HCT116 (cell line): ENCODE data around the gene WBP1L. TPM values are rescaled to one million over a fixed set of nuclear protein-coding genes. Genes with fewer than 3 reads are reported as not detected.

Experiments
- ATAC-seq: fragments of 200-7000 bp; cut with Tn5 transposase; 2 replicates; pipeline ENCODE4 v1.9.1; 2020; ENCODE audit warnings: mild to moderate bottlenecking, moderate library complexity
- BruUV-seq: library from RNA; stranded (reverse); fragments of 400-500 nt; replicated peaks from 2 replicates; lab custom pipeline; 2021; lab: Mats Ljungman, UMichigan
- CTCF ChIA-PET: fragments of 300-600 bp; sonication (Branson Sonifier 250); formaldehyde crosslinking; loops from one replicate; lab custom pipeline; 2021; ENCODE audit warnings: antibody characterized with exemption; lab: Charles Lee
- POLR2A ChIA-PET: fragments of 300-600, 350-600 bp; sonication (Branson Sonifier 250); formaldehyde crosslinking; loops from one replicate; lab custom pipeline; 2021; ENCODE audit warnings: antibody characterized with exemption; lab: Charles Lee
- RAD21 ChIA-PET, 2 experiments: fragments of 300-600 bp; sonication (Branson Sonifier 250); formaldehyde crosslinking; loops; one replicate each; lab custom pipeline; 2023; ENCODE audit warnings: low total read pairs in 2 of 2; ENCODE audit not compliant: uncharacterized antibody in 2 of 2, unreplicated experiment in 2 of 2, low non-redundant PET in 1 of 2; lab: Charles Lee
- DNase-seq: peaks from one replicate; pipeline ENCODE4 v3.0.0-alpha.2; 2010; ENCODE audit warnings: low read depth, low spot score
- H2AFZ ChIP-seq: fragments of 200-600 bp; shearing (Covaris generic), sonication (generic); 2 replicates; pipeline ENCODE4 v1.6.1; 2017; ENCODE audit warnings: low read depth, mixed run types, mixed read lengths, antibody characterized with exemption, low read length; ENCODE audit not compliant: poor library complexity, severe bottlenecking
- H3K27ac ChIP-seq: 2 replicates; pipeline ENCODE4 v1.5.1; 2012; ENCODE audit warnings: low read depth, low read length
- H3K27me3 ChIP-seq: fragments of 200-600 bp; sonication (generic); 2 replicates; pipeline ENCODE4 v1.6.1; 2016; ENCODE audit warnings: mixed run types, low read length, mixed read lengths; ENCODE audit not compliant: insufficient read depth
- H3K36me3 ChIP-seq, 2 experiments: fragments of 200-500 bp in 1 of 2; fragments of 200-600 bp in 1 of 2; sonication (Bioruptor generic) in 1 of 2; sonication (generic) in 1 of 2; 2 replicates each; pipeline versions ENCODE4 v1.5.1 to v1.6.1; 2014 to 2016; ENCODE audit warnings: low read length in 2 of 2, inconsistent platforms in 1 of 2, mixed read lengths in 1 of 2, mixed run types in 1 of 2; ENCODE audit not compliant: insufficient read depth in 2 of 2, control insufficient read depth in 1 of 2
- H3K4me1 ChIP-seq, 2 experiments: fragments of 200-600 bp in 1 of 2; sonication (generic) in 1 of 2; 2 replicates each; pipeline versions ENCODE4 v1.5.1 to v1.6.1; 2012 to 2017; ENCODE audit warnings: low read length in 2 of 2, inconsistent platforms in 1 of 2, mild to moderate bottlenecking in 1 of 2, mixed read lengths in 1 of 2, mixed run types in 1 of 2, moderate library complexity in 1 of 2; ENCODE audit not compliant: insufficient read depth in 2 of 2, control insufficient read depth in 1 of 2
- H3K4me2 ChIP-seq: fragments of 200-600 bp; sonication (generic); 2 replicates; pipeline ENCODE4 v1.6.1; 2017; ENCODE audit warnings: mixed run types, low read length, mixed read lengths
- H3K4me3 ChIP-seq, 2 experiments: fragments of 200-600 bp in 1 of 2; sonication (generic) in 1 of 2; replicated peaks in 1 of 2; 2 replicates each; pipeline ENCODE4 v1.5.1; 2011 to 2016; ENCODE audit warnings: low read length in 2 of 2, control low read depth in 1 of 2, low read depth in 1 of 2, mild to moderate bottlenecking in 1 of 2, mixed read lengths in 1 of 2, mixed run types in 1 of 2
- H3K79me2 ChIP-seq: fragments of 200-600 bp; sonication (generic); 2 replicates; pipeline ENCODE4 v1.6.1; 2017; ENCODE audit warnings: mild to moderate bottlenecking, mixed run types, low read length, moderate library complexity, mixed read lengths; ENCODE audit not compliant: insufficient read depth
- H3K9ac ChIP-seq: fragments of 200-600 bp; sonication (generic); 2 replicates; pipeline ENCODE4 v1.6.1; 2016; ENCODE audit warnings: low read length, mixed read lengths
- H3K9me2 ChIP-seq: fragments of 200-600 bp; sonication (generic), shearing (Covaris generic); 2 replicates; pipeline ENCODE4 v1.6.1; 2017; ENCODE audit warnings: mixed run types, mild to moderate bottlenecking, moderate library complexity; ENCODE audit not compliant: insufficient read depth
- H3K9me3 ChIP-seq, 2 experiments: fragments of 200-500 bp in 1 of 2; fragments of 200-600 bp in 1 of 2; sonication (Bioruptor generic) in 1 of 2; sonication (generic) in 1 of 2; 2 replicates each; pipeline ENCODE4 v1.6.1; 2014 to 2017; ENCODE audit warnings: low read length in 2 of 2, mixed read lengths in 2 of 2, inconsistent platforms in 1 of 2, low read depth in 1 of 2, mild to moderate bottlenecking in 1 of 2, mixed run types in 1 of 2, moderate library complexity in 1 of 2; ENCODE audit not compliant: control insufficient read depth in 1 of 2, insufficient read depth in 1 of 2
- H4K20me1 ChIP-seq: fragments of 200-600 bp; sonication (generic), shearing (Covaris generic); 2 replicates; pipeline ENCODE4 v1.6.1; 2017; ENCODE audit warnings: mixed run types, mild to moderate bottlenecking, moderate library complexity; ENCODE audit not compliant: insufficient read depth
- ATF3 ChIP-seq: IDR thresholded peaks from 2 replicates; pipeline ENCODE4 v1.6.1; 2012
- EGR1 ChIP-seq: IDR thresholded peaks from 2 replicates; pipeline ENCODE4 v1.6.1; 2012; ENCODE audit warnings: low read depth
- ELF1 ChIP-seq: IDR thresholded peaks from 2 replicates; pipeline ENCODE4 v1.6.1; 2012; ENCODE audit warnings: low read depth, borderline replicate concordance
- EZH2phosphoT487 ChIP-seq: fragments of 200-600 bp; IDR thresholded peaks from 2 replicates; pipeline ENCODE4 v1.6.1; 2018; ENCODE audit warnings: antibody characterized with exemption, borderline replicate concordance
- JUND ChIP-seq: IDR thresholded peaks from 2 replicates; pipeline ENCODE4 v1.6.1; 2012
- POLR2A ChIP-seq: IDR thresholded peaks from 2 replicates; pipeline ENCODE4 v1.7.0; 2011; ENCODE audit warnings: borderline replicate concordance; ENCODE audit not compliant: insufficient read depth, insufficient read length; ENCODE audit errors: extremely low read depth
- REST ChIP-seq: IDR thresholded peaks from 2 replicates; pipeline ENCODE4 v1.6.1; 2012; ENCODE audit warnings: low read depth
- ZNF274 ChIP-seq: fragments of 200-500 bp; sonication (Bioruptor generic); IDR thresholded peaks from 2 replicates; pipeline ENCODE4 v1.6.1; 2014; ENCODE audit warnings: mild to moderate bottlenecking, low read depth, low read length, inconsistent platforms
- intact Hi-C: fragments of 100-400 bp; cut with micrococcal nuclease; formaldehyde crosslinking; loops from 2 replicates; pipeline ENCODE4 v1.10.0; 2022
- total RNA-seq: library from RNA; stranded (reverse); gene quantifications from one replicate; pipeline ENCODE4 v1.2.1, GENCODE V29; 2021; ENCODE audit not compliant: unreplicated experiment

WBP1L gene
- total RNA-seq, 1 experiment from 2014 or later, result 25.2 TPM

- Histone ChIP-seq H3K9me3 (no peaks in the 10 kb centered on the region), H3K4me3 (no peak overlapping the region), H3K27ac (no peak overlapping the region), H3K36me3 (no peaks in the 10 kb centered on the region), H3K27me3 (no peaks in the 10 kb centered on the region), H3K9me2 (no peaks in the 10 kb centered on the region), H3K79me2 (no peaks in the 10 kb centered on the region), H3K9ac (no peak overlapping the region), H2AFZ (no peak overlapping the region), H3K4me2 (no peak overlapping the region), H4K20me1 (no peaks in the 10 kb centered on the region), H3K4me1 (no peaks in the 10 kb centered on the region)
- DNase-seq (no peak), ATAC-seq (no peak)
- RAD21 ChIA-PET, result no interaction called here
- POLR2A ChIA-PET, result no interaction called here
- BruUV-seq, result no TSS peak
- CTCF ChIA-PET, result no interaction called here
- TF ChIP-seq REST (no peak), JUND (no peak), POLR2A (no peak), EGR1 (no peak)
- intact Hi-C loops, result no loop called here
These were observed 32.4 kb downstream of the WBP1L start for GRCh38 chr10:102775935-102776669.

- H3K4me2 ChIP-seq, result no peak overlapping the region
- no peaks in the 10 kb centered on the region for H3K9me2 ChIP-seq
- ATAC-seq (no peak), DNase-seq (no peak)
- H4K20me1 ChIP-seq, result no peaks in the 10 kb centered on the region
- no peak overlapping the region for H3K4me3 ChIP-seq
- intact Hi-C loops, result no loop called here
- H3K27me3 ChIP-seq, result no peaks in the 10 kb centered on the region
- H3K79me2 ChIP-seq, result no peaks in the 10 kb centered on the region
- H3K9me3 ChIP-seq, result no peaks in the 10 kb centered on the region
- H2AFZ ChIP-seq, result no peak overlapping the region
- BruUV-seq, result no TSS peak
- no peak overlapping the region for H3K27ac ChIP-seq
- TF ChIP-seq ELF1 (no peak), ZNF274 (no peak), EZH2phosphoT487 (no peak), ATF3 (no peak)
- ChIA-PET CTCF (no interaction called here), RAD21 (no interaction called here), POLR2A (no interaction called here)
- no peak overlapping the region for H3K9ac ChIP-seq
- H3K4me1 ChIP-seq, result no peaks in the 10 kb centered on the region
- H3K36me3 ChIP-seq, result no peaks in the 10 kb centered on the region
These were observed 33.2 kb downstream of the WBP1L start for GRCh38 chr10:102776779-102777456.
